ENCODE results near the gene PNKP.

Gene PNKP

GRCh38 chr19:49866933-49867782, at the start of gene PNKP:
PNKP (minus strand) TSS chr19:49867576; CDS start chr19:49867204, 372 bp downstream.
- peak; percentile 86 for DNase-seq (ENCODE audit: low read depth)

- no peak for DNase-seq (ENCODE audit: low read depth)
Observed at GRCh38 chr19:49915271-49915670, 47.9 kb upstream of the PNKP start.

- DNase-seq (ENCODE audit: low read depth), result no peak
Observed at GRCh38 chr19:49913720-49914119, 46.3 kb upstream of the PNKP start.

GRCh38 chr19:49912965-49913685, 45.7 kb upstream of the PNKP start:
- DNase-seq (ENCODE audit: low read depth), result no peak

GRCh38 chr19:49911381-49912145, 44.2 kb upstream of the PNKP start:
- DNase-seq (ENCODE audit: low read depth), result no peak

- DNase-seq (ENCODE audit: low read depth), result no peak
Observed at GRCh38 chr19:49910179-49910578, 42.8 kb upstream of the PNKP start.

- DNase-seq (ENCODE audit: low read depth), result no peak
Observed at GRCh38 chr19:49908480-49909420, 41.4 kb upstream of the PNKP start.

- no peak for DNase-seq (ENCODE audit: low read depth)
Observed at GRCh38 chr19:49907745-49908446, 40.5 kb upstream of the PNKP start.

GRCh38 chr19:49906879-49907564, 39.6 kb upstream of the PNKP start:
- no peak for DNase-seq (ENCODE audit: low read depth)

GRCh38 chr19:49904136-49904535, 36.8 kb upstream of the PNKP start:
- DNase-seq (ENCODE audit: low read depth), result no peak

- DNase-seq (ENCODE audit: low read depth), result peak; percentile 13
Observed at GRCh38 chr19:49896863-49897621, 29.7 kb upstream of the PNKP start, which contains the start of gene IL4I1. IL4I1 (minus strand) TSS chr19:49896887; CDS start chr19:49896160, 727 bp downstream.

GRCh38 chr19:49895566-49896297, 28.4 kb upstream of the PNKP start:
- DNase-seq (ENCODE audit: low read depth), result no peak

GRCh38 chr19:49894879-49895565, 27.6 kb upstream of the PNKP start:
- DNase-seq (ENCODE audit: low read depth), result no peak

GRCh38 chr19:49894011-49894664, 26.8 kb upstream of the PNKP start:
- no peak for DNase-seq (ENCODE audit: low read depth)

- no peak for DNase-seq (ENCODE audit: low read depth)
Observed at GRCh38 chr19:49892716-49893115, 25.3 kb upstream of the PNKP start.

- no peak for DNase-seq (ENCODE audit: low read depth)
Observed at GRCh38 chr19:49891393-49891792, 24.0 kb upstream of the PNKP start.
